ENCODE data around the gene WAS.
A peak's percentile ranks its signal among the peaks of the same experiment; 100 is the strongest.

Gene WAS

DNA sequence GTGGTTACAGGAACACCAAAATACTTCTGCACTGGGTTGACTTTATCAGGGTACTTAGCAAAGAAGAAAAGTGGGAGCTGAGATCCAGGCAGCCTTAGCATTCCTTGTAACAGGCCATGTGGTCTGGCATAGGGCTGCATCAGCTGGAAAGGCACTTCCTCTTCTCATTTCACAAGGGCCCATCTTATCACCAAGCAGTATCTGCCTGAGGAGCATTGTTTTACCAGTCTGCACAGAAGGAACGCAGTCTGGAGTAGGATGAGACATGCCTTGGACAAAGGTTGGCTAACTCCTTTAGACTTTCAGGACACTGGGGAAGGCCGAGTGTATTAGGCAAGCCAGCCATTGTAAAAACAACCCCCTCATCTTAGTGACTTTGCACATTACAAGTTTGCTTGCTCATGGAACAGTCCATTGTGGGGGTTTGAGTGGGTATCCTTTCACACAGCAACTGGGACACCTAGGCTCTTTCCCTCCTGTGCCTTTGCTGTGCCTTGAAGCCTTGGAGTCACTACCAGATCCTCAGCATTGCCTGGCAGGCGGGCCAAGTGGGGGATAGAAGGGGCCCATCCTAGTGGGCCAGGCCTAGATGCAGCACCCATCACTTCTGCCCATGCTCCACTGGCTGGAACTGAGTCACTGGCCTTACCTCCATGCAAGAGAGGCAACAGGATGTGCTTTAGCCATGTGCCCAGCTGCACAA is 17.5 kb downstream of the WAS start:
- H3K36me3 ChIP-seq (ENCODE audit: insufficient read depth, low read length), result peaks cover 7% of the 10 kb centered on the region

DNA sequence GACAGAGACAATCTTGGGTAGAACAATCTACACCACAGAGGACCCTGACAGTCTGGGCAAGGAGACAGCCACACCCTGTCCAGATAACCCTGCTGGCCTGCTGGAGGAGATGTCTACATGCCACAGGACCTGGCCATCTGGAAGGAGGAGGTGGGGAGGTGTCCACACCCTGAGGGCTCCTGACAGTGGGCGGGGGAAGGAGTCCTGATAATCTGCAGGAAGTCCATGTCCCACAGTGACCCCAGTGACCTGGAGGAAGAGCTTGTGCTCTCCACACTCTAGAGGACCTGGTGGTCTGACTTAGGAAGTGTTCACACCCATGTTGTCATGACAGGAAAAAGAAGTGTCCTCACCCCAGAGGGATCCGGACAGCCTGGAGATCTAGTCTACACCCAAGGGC is 18.4 kb downstream of the WAS start:
- H3K27me3 ChIP-seq (ENCODE audit: control insufficient read depth, insufficient read depth, low read length), result no peaks in the 10 kb centered on the region
- no peak overlapping the region for H3K9ac ChIP-seq (ENCODE audit: low read depth, low read length)
- no peak overlapping the region for H3K4me2 ChIP-seq (ENCODE audit: low read length)
- no peak overlapping the region for H3K4me3 ChIP-seq (ENCODE audit: low read length)
- peaks cover 7% of the 10 kb centered on the region for H3K36me3 ChIP-seq (ENCODE audit: insufficient read depth, low read length)
- no peaks in the 10 kb centered on the region for H3K9me3 ChIP-seq (replicated peaks; ENCODE audit: low read length)
- no peaks in the 10 kb centered on the region for H3K4me1 ChIP-seq (ENCODE audit: control insufficient read depth, insufficient read depth, low read length)

More for the DNA sequence above, 17.5 kb downstream of the WAS start:
- peaks cover under 1% of the 10 kb centered on the region for H3K4me1 ChIP-seq (ENCODE audit: control insufficient read depth, insufficient read depth, low read length)
- no peak overlapping the region for H3K9ac ChIP-seq (ENCODE audit: low read depth, low read length)
- no peaks in the 10 kb centered on the region for H3K9me3 ChIP-seq (replicated peaks; ENCODE audit: low read length)
- H3K4me2 ChIP-seq (ENCODE audit: low read length), result no peak overlapping the region
- H3K4me3 ChIP-seq (ENCODE audit: low read length), result no peak overlapping the region
- H3K27me3 ChIP-seq (ENCODE audit: control insufficient read depth, insufficient read depth, low read length), result no peaks in the 10 kb centered on the region

DNA sequence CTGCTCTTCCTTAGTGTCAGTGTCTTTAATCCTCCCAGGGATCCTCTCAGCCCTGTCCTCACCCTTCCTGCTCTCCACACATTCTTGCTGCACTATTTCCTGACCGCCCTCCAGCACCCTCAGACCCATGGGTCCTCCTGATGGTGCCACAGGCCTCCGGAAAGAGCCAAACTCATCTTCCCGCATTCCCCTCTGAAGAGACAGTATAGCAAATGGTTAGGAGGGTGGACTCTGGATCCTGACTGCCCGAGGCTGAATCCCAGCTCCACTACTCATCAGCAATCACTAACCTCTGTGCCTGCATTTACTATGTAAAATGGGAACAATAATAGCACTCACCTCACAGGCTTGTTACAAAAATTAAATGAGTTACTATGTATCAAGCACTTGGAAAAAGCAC is 19.1 kb downstream of the WAS start:
- Histone ChIP-seq H3K27me3 (ENCODE audit: control insufficient read depth, insufficient read depth, low read length) (no peaks in the 10 kb centered on the region), H3K36me3 (ENCODE audit: insufficient read depth, low read length) (peaks cover 7% of the 10 kb centered on the region), H3K4me3 (ENCODE audit: low read length) (no peak overlapping the region), H3K4me1 (ENCODE audit: control insufficient read depth, insufficient read depth, low read length) (no peaks in the 10 kb centered on the region), H3K9me3 (replicated peaks; ENCODE audit: low read length) (no peaks in the 10 kb centered on the region), H3K9ac (ENCODE audit: low read depth, low read length) (no peak overlapping the region), H3K4me2 (ENCODE audit: low read length) (no peak overlapping the region)

DNA sequence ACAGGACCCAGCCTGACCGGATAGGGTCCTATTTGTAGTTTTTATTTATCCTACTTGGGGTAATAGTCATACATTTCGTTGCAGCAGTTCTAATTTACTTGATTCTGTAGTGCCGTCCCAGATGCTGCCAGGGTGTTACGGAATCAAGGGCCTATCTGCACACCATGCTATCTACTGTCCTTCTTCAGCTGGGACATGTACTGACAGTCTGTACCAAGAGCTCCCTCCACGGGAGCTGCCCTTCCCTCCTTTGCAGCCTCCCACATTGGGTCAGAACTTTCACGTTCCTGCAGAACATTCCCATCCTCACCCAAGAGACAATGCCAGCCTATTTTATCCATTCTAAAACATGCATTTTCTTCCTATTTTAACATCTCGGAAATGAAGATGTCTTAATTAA is 19.6 kb downstream of the WAS start:
- H3K27me3 ChIP-seq (ENCODE audit: control insufficient read depth, insufficient read depth, low read length), result no peaks in the 10 kb centered on the region
- H3K4me3 ChIP-seq (ENCODE audit: low read length), result no peak overlapping the region
- H3K9me3 ChIP-seq (replicated peaks; ENCODE audit: low read length), result no peaks in the 10 kb centered on the region
- H3K4me1 ChIP-seq (ENCODE audit: control insufficient read depth, insufficient read depth, low read length), result no peaks in the 10 kb centered on the region
- no peak overlapping the region for H3K9ac ChIP-seq (ENCODE audit: low read depth, low read length)
- peaks cover 7% of the 10 kb centered on the region for H3K36me3 ChIP-seq (ENCODE audit: insufficient read depth, low read length)
- no peak overlapping the region for H3K4me2 ChIP-seq (ENCODE audit: low read length)

DNA sequence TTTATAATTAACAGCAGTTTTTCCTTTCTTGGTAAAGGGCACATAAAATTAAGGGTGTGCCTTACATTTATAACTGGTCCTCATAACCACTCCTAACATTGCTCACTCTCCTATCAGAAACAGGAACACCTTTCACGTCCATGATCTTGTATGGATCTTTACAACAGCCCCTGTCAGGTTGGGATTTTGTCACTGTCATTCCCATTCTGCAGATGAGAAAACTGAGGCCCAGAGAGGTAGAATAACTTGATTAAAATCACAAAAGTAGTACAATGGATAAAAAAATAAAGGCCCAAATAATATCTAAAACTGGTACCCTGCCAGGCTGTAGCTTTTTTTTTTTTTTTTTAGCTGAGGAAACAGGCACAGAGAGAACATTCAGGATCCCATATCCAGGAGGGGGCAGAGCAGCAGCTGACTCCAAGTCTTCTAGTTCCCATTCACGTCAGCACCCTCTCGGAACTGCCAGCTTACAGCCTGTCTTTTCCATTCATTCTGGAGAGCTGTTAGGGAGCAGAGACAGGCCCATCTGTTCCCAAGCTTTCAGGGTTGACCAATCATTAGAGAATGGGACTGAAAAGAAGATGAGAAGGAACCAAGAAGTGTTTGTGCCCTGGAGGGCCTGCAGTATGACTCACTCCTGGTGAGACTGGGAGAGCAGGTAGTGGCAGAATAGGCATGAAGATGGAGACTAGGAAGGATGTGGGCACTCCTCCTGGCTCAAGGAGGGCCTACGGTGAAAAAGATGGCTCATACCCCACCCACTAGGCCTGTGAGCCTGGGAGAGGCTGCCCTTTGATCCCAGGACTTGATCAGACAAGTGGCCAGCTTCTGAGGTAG is 20.3 kb downstream of the WAS start:
- Histone ChIP-seq H3K9me3 (replicated peaks; ENCODE audit: low read length) (no peaks in the 10 kb centered on the region), H3K9ac (ENCODE audit: low read depth, low read length) (no peak overlapping the region), H3K4me2 (ENCODE audit: low read length) (no peak overlapping the region), H3K36me3 (ENCODE audit: insufficient read depth, low read length) (peaks cover 7% of the 10 kb centered on the region), H3K4me1 (ENCODE audit: control insufficient read depth, insufficient read depth, low read length) (no peaks in the 10 kb centered on the region), H3K4me3 (ENCODE audit: low read length) (no peak overlapping the region), H3K27me3 (ENCODE audit: control insufficient read depth, insufficient read depth, low read length) (no peaks in the 10 kb centered on the region)

DNA sequence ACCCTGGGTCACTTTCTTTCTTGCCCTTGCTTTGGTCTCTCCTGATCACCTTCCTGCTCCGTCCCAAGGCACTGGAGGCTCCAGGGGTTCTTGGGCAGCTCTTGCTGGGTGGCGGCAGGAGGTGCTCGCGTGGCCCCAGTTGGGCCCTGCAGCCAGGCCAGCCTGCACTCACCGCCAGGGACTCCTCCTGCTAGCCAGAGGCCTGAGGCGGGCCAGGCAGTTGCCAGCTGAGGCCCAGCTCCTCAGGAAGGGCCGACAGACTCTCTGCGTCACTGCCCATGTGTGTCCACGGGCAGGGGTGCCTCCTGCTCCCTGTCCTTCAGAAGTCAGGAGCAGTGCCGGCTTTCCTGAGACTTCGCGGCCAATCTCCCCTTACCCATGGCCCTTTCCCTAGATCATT is 22.3 kb downstream of the WAS start:
- Histone ChIP-seq H3K9me3 (replicated peaks; ENCODE audit: low read length) (no peaks in the 10 kb centered on the region), H3K36me3 (ENCODE audit: insufficient read depth, low read length) (peaks cover 7% of the 10 kb centered on the region), H3K9ac (ENCODE audit: low read depth, low read length) (no peak overlapping the region), H3K4me3 (ENCODE audit: low read length) (no peak overlapping the region), H3K4me1 (ENCODE audit: control insufficient read depth, insufficient read depth, low read length) (no peaks in the 10 kb centered on the region), H3K4me2 (ENCODE audit: low read length) (no peak overlapping the region), H3K27me3 (ENCODE audit: control insufficient read depth, insufficient read depth, low read length) (no peaks in the 10 kb centered on the region)

DNA sequence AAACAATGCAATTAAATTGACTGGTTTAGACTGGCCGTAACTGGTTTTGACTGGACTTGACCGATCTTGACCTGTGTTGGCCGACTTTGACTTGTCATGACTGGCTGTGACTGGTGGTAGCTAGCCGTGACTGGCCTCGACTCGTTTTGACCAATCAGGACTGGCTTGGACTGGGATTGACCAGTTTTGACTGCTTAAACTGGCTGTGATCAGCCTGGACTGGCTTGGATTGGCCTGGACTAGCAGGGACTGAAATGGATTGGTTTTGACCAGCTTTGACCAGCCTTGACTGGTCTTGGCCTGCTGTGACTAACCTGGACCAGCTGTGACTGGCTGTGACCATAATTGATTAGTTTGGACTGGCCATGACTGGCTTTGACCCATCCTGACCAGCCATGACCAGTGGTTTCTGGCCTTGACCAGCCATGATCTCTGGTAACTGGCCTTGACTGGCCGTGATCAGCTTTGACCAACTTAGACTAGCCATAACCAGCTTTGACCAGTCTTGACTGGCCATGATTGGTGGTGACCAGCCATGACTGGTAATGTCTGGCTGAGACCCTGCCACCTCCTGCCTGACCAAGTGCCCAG is 26.0 kb downstream of the WAS start:
- no peaks in the 10 kb centered on the region for H3K27me3 ChIP-seq (ENCODE audit: control insufficient read depth, insufficient read depth, low read length)
- no peak overlapping the region for H3K9ac ChIP-seq (ENCODE audit: low read depth, low read length)
- H3K9me3 ChIP-seq (replicated peaks; ENCODE audit: low read length), result no peaks in the 10 kb centered on the region
- peaks cover 4% of the 10 kb centered on the region for H3K36me3 ChIP-seq (ENCODE audit: insufficient read depth, low read length)
- no peak overlapping the region for H3K4me2 ChIP-seq (ENCODE audit: low read length)
- peaks cover 7% of the 10 kb centered on the region for H3K4me1 ChIP-seq (ENCODE audit: control insufficient read depth, insufficient read depth, low read length)
- H3K4me3 ChIP-seq (ENCODE audit: low read length), result no peak overlapping the region

DNA sequence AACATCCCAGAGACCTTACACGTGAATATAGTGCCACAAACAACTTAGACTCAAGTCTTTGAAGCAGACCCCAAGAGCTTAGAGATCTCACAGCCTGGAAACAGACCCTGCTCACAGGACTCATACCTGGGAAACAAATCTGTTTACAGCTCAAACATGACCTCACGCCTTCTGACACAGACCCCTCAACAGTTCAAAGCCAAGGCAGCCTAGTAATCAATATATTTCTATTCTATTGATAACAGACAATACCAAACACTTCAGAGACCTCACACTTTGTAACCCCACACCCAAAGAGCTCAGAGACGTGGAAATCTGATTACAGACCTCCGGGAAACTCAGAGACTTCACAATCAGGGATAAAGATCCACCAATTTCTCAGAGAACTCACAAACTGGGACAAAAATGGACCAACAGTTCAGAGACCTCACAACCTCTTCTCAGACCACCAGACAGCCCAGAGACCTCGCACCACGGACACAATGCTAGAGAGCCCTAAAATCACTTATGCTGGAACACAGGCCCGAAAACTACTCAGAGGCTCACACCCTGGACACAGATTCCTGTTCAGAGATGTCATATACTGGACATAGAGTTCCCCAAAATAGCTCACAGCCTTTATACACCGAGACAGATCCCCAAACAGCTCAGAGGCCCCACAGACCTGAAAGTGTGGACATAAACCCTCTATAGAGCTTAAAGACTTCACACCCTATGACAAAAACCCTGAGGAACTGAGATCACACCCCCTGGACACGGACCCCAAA is 27.7 kb downstream of the WAS start:
- H3K27me3 ChIP-seq (ENCODE audit: control insufficient read depth, insufficient read depth, low read length), result no peaks in the 10 kb centered on the region
- H3K4me1 ChIP-seq (ENCODE audit: control insufficient read depth, insufficient read depth, low read length), result peaks cover 18% of the 10 kb centered on the region
- no peak overlapping the region for H3K4me3 ChIP-seq (ENCODE audit: low read length)
- H3K4me2 ChIP-seq (ENCODE audit: low read length), result no peak overlapping the region
- H3K9ac ChIP-seq (ENCODE audit: low read depth, low read length), result no peak overlapping the region
- no peaks in the 10 kb centered on the region for H3K36me3 ChIP-seq (ENCODE audit: insufficient read depth, low read length)
- no peaks in the 10 kb centered on the region for H3K9me3 ChIP-seq (replicated peaks; ENCODE audit: low read length)

DNA sequence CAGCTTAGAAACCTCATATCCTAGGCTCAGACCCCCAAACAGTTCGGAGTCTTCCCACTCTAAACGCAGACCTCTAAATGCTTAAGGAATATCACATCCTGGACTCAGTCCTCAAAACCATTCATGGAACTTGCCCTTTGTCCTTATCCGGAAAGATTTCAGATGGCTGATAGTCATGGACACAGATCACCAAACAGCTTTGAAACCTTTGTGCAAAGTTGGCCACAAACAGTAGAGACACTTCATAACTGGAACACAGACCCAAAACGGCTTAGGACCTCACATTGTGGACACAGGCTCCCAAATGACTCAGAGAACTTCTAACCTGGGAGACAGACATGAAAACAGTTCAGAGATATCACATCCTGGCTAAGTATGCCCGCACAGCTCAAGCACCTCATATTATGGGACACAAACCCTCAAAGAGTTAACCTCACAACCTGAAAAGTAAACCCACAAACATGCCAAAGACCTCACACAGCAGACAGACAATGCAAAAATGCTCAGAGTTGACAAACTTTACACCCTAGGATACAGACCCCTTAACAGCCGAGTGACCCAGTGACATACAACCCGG is 28.4 kb downstream of the WAS start:
- no peaks in the 10 kb centered on the region for H3K9me3 ChIP-seq (replicated peaks; ENCODE audit: low read length)
- H3K4me1 ChIP-seq (ENCODE audit: control insufficient read depth, insufficient read depth, low read length), result peaks cover 18% of the 10 kb centered on the region
- no peak overlapping the region for H3K9ac ChIP-seq (ENCODE audit: low read depth, low read length)
- H3K4me3 ChIP-seq (ENCODE audit: low read length), result no peak overlapping the region
- no peak overlapping the region for H3K4me2 ChIP-seq (ENCODE audit: low read length)
- H3K27me3 ChIP-seq (ENCODE audit: control insufficient read depth, insufficient read depth, low read length), result no peaks in the 10 kb centered on the region
- H3K36me3 ChIP-seq (ENCODE audit: insufficient read depth, low read length), result no peaks in the 10 kb centered on the region

DNA sequence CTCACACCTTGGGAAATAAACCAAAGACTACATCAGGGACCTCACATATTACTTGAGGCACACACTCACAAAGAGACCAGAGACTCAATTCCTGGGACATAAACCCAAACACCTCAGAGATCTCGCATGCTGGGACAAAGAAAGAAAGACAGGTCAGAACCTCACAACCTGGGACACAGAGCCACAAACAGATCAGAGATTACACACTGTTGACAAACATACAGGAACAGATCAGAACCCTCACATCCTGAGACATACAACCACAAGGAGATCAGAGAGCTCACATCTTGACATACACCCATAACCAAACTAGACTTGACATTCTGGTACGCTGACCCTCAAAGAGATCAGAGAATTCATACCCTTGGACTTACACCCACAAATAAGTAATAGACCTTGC is 30.2 kb downstream of the WAS start:
- H3K36me3 ChIP-seq (ENCODE audit: insufficient read depth, low read length), result no peaks in the 10 kb centered on the region
- H3K9ac ChIP-seq (ENCODE audit: low read depth, low read length), result no peak overlapping the region
- no peaks in the 10 kb centered on the region for H3K9me3 ChIP-seq (replicated peaks; ENCODE audit: low read length)
- no peaks in the 10 kb centered on the region for H3K27me3 ChIP-seq (ENCODE audit: control insufficient read depth, insufficient read depth, low read length)
- H3K4me1 ChIP-seq (ENCODE audit: control insufficient read depth, insufficient read depth, low read length), result peaks cover 18% of the 10 kb centered on the region
- no peak overlapping the region for H3K4me3 ChIP-seq (ENCODE audit: low read length)
- H3K4me2 ChIP-seq (ENCODE audit: low read length), result no peak overlapping the region

DNA sequence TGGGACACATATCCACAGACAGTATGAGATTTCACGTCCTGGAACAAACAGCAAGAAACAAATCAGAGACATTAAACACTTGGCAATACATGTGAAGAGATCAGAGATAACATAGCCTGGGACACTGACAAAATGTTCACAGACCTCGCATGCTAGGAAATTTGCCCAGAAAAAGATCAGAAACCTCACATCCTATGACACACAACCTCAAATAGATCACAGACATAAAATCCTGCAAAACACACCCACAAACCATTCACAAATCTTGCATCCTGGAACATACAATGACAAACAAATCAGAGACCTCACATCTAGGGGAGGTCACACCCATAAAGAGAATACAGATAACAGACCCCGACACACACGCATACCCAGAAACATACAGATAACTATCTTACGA is 31.0 kb downstream of the WAS start:
- no peak overlapping the region for H3K4me3 ChIP-seq (ENCODE audit: low read length)
- H3K9ac ChIP-seq (ENCODE audit: low read depth, low read length), result no peak overlapping the region
- H3K9me3 ChIP-seq (replicated peaks; ENCODE audit: low read length), result no peaks in the 10 kb centered on the region
- no peaks in the 10 kb centered on the region for H3K36me3 ChIP-seq (ENCODE audit: insufficient read depth, low read length)
- H3K4me2 ChIP-seq (ENCODE audit: low read length), result peak overlapping the region; percentile 11
- no peaks in the 10 kb centered on the region for H3K27me3 ChIP-seq (ENCODE audit: control insufficient read depth, insufficient read depth, low read length)
- H3K4me1 ChIP-seq (ENCODE audit: control insufficient read depth, insufficient read depth, low read length), result peaks cover 18% of the 10 kb centered on the region

All from skeletal muscle satellite cell (primary cell).